MCF 10A (cell line): ENCODE measurements around the gene GPR176. TPM values are rescaled to one million over a fixed set of nuclear protein-coding genes. Genes with fewer than 3 reads are reported as not detected.
A peak's percentile ranks its signal among the peaks of the same experiment; 100 is the strongest.

Source experiments
- BruUV-seq: library from RNA; stranded (reverse); fragments of 400-500 nt; replicated peaks from 2 replicates; lab custom pipeline; 2021; lab: Mats Ljungman, UMichigan
- CTCF ChIA-PET: fragments of 300-600 bp; sonication (Branson Sonifier 250); formaldehyde crosslinking; extraction: SDS; loops from one replicate; lab custom pipeline; 2021; ENCODE audit warnings: antibody characterized with exemption, inconsistent platforms; lab: Yijun Ruan, JAX
- POLR2A ChIA-PET: fragments of 300-600, 350-650 bp; sonication (Branson Sonifier 250); formaldehyde crosslinking; extraction: SDS; loops from one replicate; lab custom pipeline; 2020; ENCODE audit warnings: antibody characterized with exemption, inconsistent platforms; lab: Yijun Ruan, JAX
- DNase-seq: peaks from one replicate; pipeline ENCODE4 v3.0.0-alpha.2; 2018; ENCODE audit not compliant: unreplicated experiment
- H3K27ac Mint-ChIP-seq: one replicate; pipeline ENCODE4 v1.8.0; 2022; ENCODE audit warnings: mild to moderate bottlenecking, low read depth, mixed read lengths; ENCODE audit not compliant: unreplicated experiment
- H3K27me3 Mint-ChIP-seq: one replicate; pipeline ENCODE4 v1.8.0; 2022; ENCODE audit warnings: mixed read lengths; ENCODE audit not compliant: insufficient read depth, unreplicated experiment
- H3K36me3 Mint-ChIP-seq: one replicate; pipeline ENCODE4 v1.8.0; 2022; ENCODE audit warnings: mild to moderate bottlenecking, moderate library complexity, mixed read lengths; ENCODE audit not compliant: insufficient read depth, unreplicated experiment
- H3K4me1 Mint-ChIP-seq: one replicate; pipeline ENCODE4 v1.8.0; 2022; ENCODE audit warnings: mixed read lengths; ENCODE audit not compliant: insufficient read depth, unreplicated experiment
- H3K4me3 Mint-ChIP-seq: one replicate; pipeline ENCODE4 v1.8.0; 2022; ENCODE audit warnings: mild to moderate bottlenecking, moderate library complexity, mixed read lengths; ENCODE audit not compliant: unreplicated experiment
- H3K9me3 Mint-ChIP-seq: one replicate; pipeline ENCODE4 v1.8.0; 2022; ENCODE audit warnings: mixed read lengths; ENCODE audit not compliant: unreplicated experiment
- CTCF ChIP-seq: fragments of 200-600 bp; IDR thresholded peaks from one replicate; pipeline ENCODE4 v1.8.0; 2022; ENCODE audit warnings: antibody characterized with exemption, mild to moderate bottlenecking; ENCODE audit not compliant: unreplicated experiment
- intact Hi-C: fragments of 100-400 bp; cut with micrococcal nuclease; formaldehyde crosslinking; loops from 2 replicates; pipeline ENCODE4 v1.14.1; 2022
- total RNA-seq: library from RNA; stranded (reverse); gene quantifications from 2 replicates; pipeline ENCODE4 v1.2.3, GENCODE V29; 2022

GPR176 gene
- total RNA-seq, 1 experiment from 2014 or later: 1.8 TPM

GRCh38 chr15:39937696-39938095 lies 17.6 kb upstream of the GPR176 start:
- no peak overlapping the region for H3K4me3 Mint-ChIP-seq
- no peak for TF ChIP-seq CTCF
- peaks cover 2% of the 10 kb centered on the region for H3K9me3 Mint-ChIP-seq
- H3K27ac Mint-ChIP-seq: no peak overlapping the region
- DNase-seq: no peak
- ChIA-PET POLR2A (interaction anchor here (0.7 kb wide), 1 partner anchor 154 kb away, joined by 3 read pairs; no protein-coding TSS in a partner anchor), CTCF (interaction anchor here (0.5 to 1.3 kb wide), 6 partner anchors 10 to 269 kb away, joined by 3 to 5 read pairs (median 4); no protein-coding TSS in a partner anchor)
- no peaks in the 10 kb centered on the region for H3K27me3 Mint-ChIP-seq
- H3K4me1 Mint-ChIP-seq: peaks cover 25% of the 10 kb centered on the region
- no TSS peak for BruUV-seq
- intact Hi-C loops: no loop called here
- H3K36me3 Mint-ChIP-seq: peaks cover 25% of the 10 kb centered on the region

GRCh38 chr15:39936681-39937080 lies 16.6 kb upstream of the GPR176 start:
- BruUV-seq: no TSS peak
- CTCF ChIA-PET: interaction anchor here (1.3 kb wide), 1 partner anchor 11 kb away, joined by 5 read pairs; no protein-coding TSS in a partner anchor
- Mint-ChIP-seq H3K9me3 (peaks cover 8% of the 10 kb centered on the region), H3K36me3 (peaks cover 19% of the 10 kb centered on the region), H3K27ac (no peak overlapping the region), H3K4me3 (no peak overlapping the region), H3K27me3 (no peaks in the 10 kb centered on the region), H3K4me1 (peaks cover 28% of the 10 kb centered on the region)
- TF ChIP-seq CTCF: no peak
- POLR2A ChIA-PET: interaction anchor here (1.4 to 4.2 kb wide), 4 partner anchors 29 to 148 kb away, joined by 5 to 22 read pairs (median 15); no protein-coding TSS in a partner anchor
- DNase-seq: peak; percentile 29
- intact Hi-C loops: no loop called here

- no peak for TF ChIP-seq CTCF
- no TSS peak for BruUV-seq
- Mint-ChIP-seq H3K27me3 (no peaks in the 10 kb centered on the region), H3K4me1 (peaks cover 28% of the 10 kb centered on the region), H3K4me3 (peak overlapping the region; percentile 90), H3K36me3 (peaks cover 18% of the 10 kb centered on the region), H3K9me3 (peaks cover 8% of the 10 kb centered on the region), H3K27ac (no peak overlapping the region)
- intact Hi-C loops: no loop called here
- CTCF ChIA-PET: interaction anchor here (0.6 to 3.8 kb wide), 4 partner anchors 14 to 49 kb away, joined by 3 to 33 read pairs (median 6); no protein-coding TSS in a partner anchor
- DNase-seq: peak; percentile 70
- POLR2A ChIA-PET: interaction anchor here (1.1 to 5.5 kb wide), 11 partner anchors 10 to 154 kb away, joined by 3 to 73 read pairs (median 18); partner anchors contain the start of genes FSIP1 and GPR176
Measured at GRCh38 chr15:39936187-39936586, 16.1 kb upstream of the GPR176 start.

- Mint-ChIP-seq H3K27ac (no peak overlapping the region), H3K36me3 (peaks cover 14% of the 10 kb centered on the region), H3K4me1 (peaks cover 28% of the 10 kb centered on the region), H3K27me3 (no peaks in the 10 kb centered on the region), H3K4me3 (peak overlapping the region; percentile 90), H3K9me3 (peaks cover 8% of the 10 kb centered on the region)
- CTCF ChIA-PET: interaction anchor here (0.6 to 3.8 kb wide), 12 partner anchors 10 to 655 kb away, joined by 3 to 33 read pairs (median 4); no protein-coding TSS in a partner anchor
- intact Hi-C loops: no loop called here
- peak; percentile 1 for DNase-seq
- no peak for TF ChIP-seq CTCF
- POLR2A ChIA-PET: interaction anchor here (0.7 to 5.5 kb wide), 22 partner anchors 10 to 470 kb away, joined by 3 to 73 read pairs (median 4); partner anchors contain the start of genes FSIP1 and GPR176
- no TSS peak for BruUV-seq
Measured at GRCh38 chr15:39935241-39935640, 15.2 kb upstream of the GPR176 start.
